Karpas-422 (cell line): ENCODE results near the gene CYB561. TPM values are rescaled to one million over a fixed set of nuclear protein-coding genes. Genes with fewer than 3 reads are reported as not detected.

Experiments
- DNase-seq: peaks from one replicate; pipeline ENCODE4 v3.0.0-alpha.2; 2015
- H2AFZ ChIP-seq: fragments of 200-600 bp; sonication (generic); 2 replicates; pipeline ENCODE4 v1.6.1; 2014; ENCODE audit warnings: antibody characterized with exemption, low read length, mixed read lengths
- H3K27ac ChIP-seq: fragments of 200-600 bp; sonication (generic); 2 replicates; pipeline ENCODE4 v1.5.1; 2014; ENCODE audit warnings: mild to moderate bottlenecking, low read length, moderate library complexity
- H3K27me3 ChIP-seq: fragments of 200-600 bp; sonication (generic); 2 replicates; pipeline ENCODE4 v1.6.1; 2014; ENCODE audit warnings: low read length, mixed read lengths
- H3K36me3 ChIP-seq: fragments of 200-600 bp; sonication (generic); 2 replicates; pipeline ENCODE4 v1.6.1; 2014; ENCODE audit warnings: low read length, mixed read lengths; ENCODE audit not compliant: insufficient read depth
- H3K4me1 ChIP-seq: fragments of 200-600 bp; sonication (generic); 2 replicates; pipeline ENCODE4 v1.6.1; 2014; ENCODE audit warnings: mild to moderate bottlenecking, low read length, mixed read lengths
- H3K4me2 ChIP-seq: fragments of 200-600 bp; sonication (generic); 2 replicates; pipeline ENCODE4 v1.6.1; 2014; ENCODE audit warnings: low read length, low read depth, mild to moderate bottlenecking; ENCODE audit not compliant: poor library complexity, severe bottlenecking
- H3K4me3 ChIP-seq: fragments of 200-600 bp; sonication (generic); 2 replicates; pipeline ENCODE4 v1.5.1; 2014; ENCODE audit warnings: mild to moderate bottlenecking, antibody characterized with exemption, low read length, mixed read lengths
- H3K79me2 ChIP-seq: fragments of 200-600 bp; sonication (generic); 2 replicates; pipeline ENCODE4 v1.6.1; 2014; ENCODE audit warnings: mild to moderate bottlenecking, low read length, mixed read lengths
- H3K9ac ChIP-seq: fragments of 200-600 bp; sonication (generic); 2 replicates; pipeline ENCODE4 v1.6.0; 2014; ENCODE audit warnings: low read length
- H3K9me2 ChIP-seq: fragments of 200-600 bp; sonication (generic), shearing (Covaris generic); replicated peaks from 2 replicates; pipeline ENCODE4 v1.6.0; 2014; ENCODE audit warnings: mild to moderate bottlenecking, low read length, moderate library complexity; ENCODE audit not compliant: insufficient read depth
- H3K9me3 ChIP-seq: fragments of 300-700, 200-600 bp; sonication (generic); 2 replicates; pipeline ENCODE4 v1.6.1; 2014; ENCODE audit warnings: low read length, mixed read lengths
- H4K20me1 ChIP-seq: fragments of 200-600 bp; sonication (generic); 2 replicates; pipeline ENCODE4 v1.6.1; 2014; ENCODE audit warnings: mild to moderate bottlenecking, antibody characterized with exemption, low read length, low read depth; ENCODE audit not compliant: insufficient read depth
- total RNA-seq: library from RNA; depleted of rRNA; stranded (reverse); fragments of >200 nt; shearing (Covaris generic); gene quantifications from 2 replicates; pipeline ENCODE4 v1.2.3, GENCODE V29; 2014; ENCODE audit warnings: low replicate concordance

The CYB561 gene
- total RNA-seq, 1 experiment from 2014 or later = 4.0 TPM

DNA sequence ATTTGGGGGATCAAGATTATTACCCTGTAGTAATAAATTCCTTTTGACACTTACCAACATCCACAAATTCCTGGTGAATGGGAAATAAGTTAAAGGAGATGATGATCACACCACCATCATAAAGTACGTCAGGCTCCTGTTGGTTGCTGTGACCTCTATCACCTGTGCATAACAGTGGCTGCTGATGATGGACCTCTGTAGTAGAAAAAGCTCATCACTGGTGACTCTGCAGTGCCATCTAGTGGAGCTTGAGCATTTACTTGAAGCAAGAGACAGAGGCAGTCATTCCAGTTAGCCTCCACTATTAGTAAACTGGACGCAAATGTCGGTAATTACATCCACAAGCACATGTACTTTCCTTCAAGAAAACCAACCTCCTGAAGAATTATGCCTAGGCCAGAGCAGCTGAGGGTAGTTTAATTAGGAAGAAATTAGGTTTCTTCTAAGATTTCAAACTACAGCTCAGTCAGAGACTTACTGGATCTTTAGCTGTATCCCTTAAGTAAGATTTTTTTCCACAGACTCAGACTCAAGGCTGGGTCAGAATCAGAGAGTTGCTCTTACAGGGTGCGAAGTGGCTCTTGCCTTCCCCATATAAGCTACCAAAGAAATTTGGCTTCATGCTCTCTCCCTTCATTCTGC is 39.3 kb downstream of the CYB561 start:
- Histone ChIP-seq H3K4me2 (no peak overlapping the region), H3K27ac (no peak overlapping the region), H4K20me1 (no peaks in the 10 kb centered on the region), H3K4me1 (peaks cover 34% of the 10 kb centered on the region), H3K9me2 (no peaks in the 10 kb centered on the region), H3K9me3 (no peaks in the 10 kb centered on the region), H3K27me3 (no peaks in the 10 kb centered on the region), H3K4me3 (no peak overlapping the region), H3K79me2 (no peaks in the 10 kb centered on the region), H2AFZ (no peak overlapping the region), H3K36me3 (no peaks in the 10 kb centered on the region), H3K9ac (no peak overlapping the region)
- peak; percentile 96 for DNase-seq

DNA sequence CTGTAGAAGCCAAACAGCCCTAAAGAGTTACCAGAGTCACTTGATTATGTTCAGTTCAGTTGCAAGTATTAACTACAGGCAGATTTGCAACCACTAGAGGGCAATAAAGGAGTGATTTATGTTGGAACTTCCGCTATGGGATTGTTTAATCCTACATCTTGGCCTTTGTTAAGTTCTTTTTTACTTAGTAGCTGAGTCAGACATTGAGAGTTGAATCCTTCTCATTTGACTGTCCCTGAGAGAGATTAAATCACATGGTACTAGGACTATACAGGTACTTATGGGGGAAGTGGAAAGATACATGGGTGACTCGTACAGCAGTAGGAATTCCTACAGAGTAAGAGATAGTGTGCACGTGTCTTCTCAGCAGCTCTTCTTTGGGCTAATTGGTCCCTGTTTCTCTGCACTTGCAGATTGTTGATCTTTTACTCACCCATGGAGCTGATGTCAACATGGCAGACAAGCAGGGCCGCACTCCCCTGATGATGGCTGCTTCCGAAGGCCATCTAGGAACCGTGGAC is 40.3 kb downstream of the CYB561 start:
- peak; percentile 90 for DNase-seq
- Histone ChIP-seq H3K4me2 (no peak overlapping the region), H3K4me3 (no peak overlapping the region)

DNA sequence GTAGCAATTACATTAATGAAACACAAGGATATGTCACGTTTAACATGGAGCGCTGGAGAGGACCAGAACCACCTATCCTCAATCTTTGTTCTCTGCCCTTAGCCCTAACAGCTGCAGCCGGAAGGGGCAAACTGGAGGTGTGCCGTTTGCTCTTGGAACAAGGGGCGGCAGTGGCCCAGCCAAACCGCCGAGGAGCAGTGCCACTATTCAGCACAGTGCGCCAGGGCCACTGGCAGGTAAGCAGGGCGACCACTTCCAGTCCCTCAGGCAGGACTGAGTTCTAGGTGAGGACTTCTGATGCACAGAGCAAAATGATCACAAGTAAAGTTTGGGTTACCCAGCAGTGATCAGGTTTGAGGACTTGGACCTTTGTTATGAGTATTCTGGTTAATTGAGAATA is 41.1 kb downstream of the CYB561 start:
- no peak overlapping the region for H2AFZ ChIP-seq
- no peaks in the 10 kb centered on the region for H4K20me1 ChIP-seq
- no peaks in the 10 kb centered on the region for H3K79me2 ChIP-seq
- H3K4me1 ChIP-seq = peaks cover 34% of the 10 kb centered on the region
- no peak for DNase-seq
- H3K27ac ChIP-seq = no peak overlapping the region
- no peaks in the 10 kb centered on the region for H3K9me2 ChIP-seq
- H3K36me3 ChIP-seq = no peaks in the 10 kb centered on the region
- H3K4me3 ChIP-seq = no peak overlapping the region
- H3K27me3 ChIP-seq = no peaks in the 10 kb centered on the region
- no peak overlapping the region for H3K4me2 ChIP-seq
- no peak overlapping the region for H3K9ac ChIP-seq
- H3K9me3 ChIP-seq = no peaks in the 10 kb centered on the region

More for the DNA sequence above, 40.3 kb downstream of the CYB561 start:
- H3K4me1 ChIP-seq = peaks cover 34% of the 10 kb centered on the region
- H3K36me3 ChIP-seq = no peaks in the 10 kb centered on the region
- no peaks in the 10 kb centered on the region for H4K20me1 ChIP-seq
- no peak overlapping the region for H3K27ac ChIP-seq
- no peaks in the 10 kb centered on the region for H3K27me3 ChIP-seq
- no peaks in the 10 kb centered on the region for H3K79me2 ChIP-seq
- H3K9me2 ChIP-seq = no peaks in the 10 kb centered on the region
- H2AFZ ChIP-seq = peak overlapping the region; percentile 80
- H3K9ac ChIP-seq = no peak overlapping the region
- no peaks in the 10 kb centered on the region for H3K9me3 ChIP-seq

GRCh38 chr17:63402431-63403212 is 43.5 kb downstream of the CYB561 start:
- Histone ChIP-seq H3K27ac (no peak overlapping the region), H3K9me3 (no peaks in the 10 kb centered on the region), H3K9ac (no peak overlapping the region), H4K20me1 (no peaks in the 10 kb centered on the region), H3K9me2 (no peaks in the 10 kb centered on the region), H3K36me3 (no peaks in the 10 kb centered on the region), H3K27me3 (no peaks in the 10 kb centered on the region), H3K4me3 (no peak overlapping the region), H3K4me2 (no peak overlapping the region), H3K4me1 (peaks cover 48% of the 10 kb centered on the region), H2AFZ (no peak overlapping the region), H3K79me2 (no peaks in the 10 kb centered on the region)
- DNase-seq = no peak

DNA sequence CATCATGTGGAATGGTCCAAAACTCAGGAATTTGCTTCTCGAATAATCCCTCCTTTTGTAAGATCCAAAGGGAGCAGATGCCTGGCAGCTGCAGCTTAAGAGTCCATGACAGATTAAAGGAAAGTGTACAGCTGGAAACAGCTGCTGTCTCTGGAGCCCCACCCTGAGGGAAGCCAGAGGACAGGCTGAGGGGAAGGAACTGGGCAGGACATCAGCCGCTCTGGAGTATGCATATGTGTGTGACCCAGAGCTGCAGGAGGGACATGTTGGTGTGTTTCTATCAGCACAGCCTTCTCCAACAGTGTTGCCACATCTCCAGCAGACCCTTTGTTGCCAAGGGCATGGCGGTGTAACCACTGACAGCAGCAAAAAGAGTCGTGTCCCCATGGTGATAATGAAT is 46.2 kb downstream of the CYB561 start:
- H2AFZ ChIP-seq = no peak overlapping the region
- no peak overlapping the region for H3K4me3 ChIP-seq
- no peak overlapping the region for H3K27ac ChIP-seq
- no peaks in the 10 kb centered on the region for H3K79me2 ChIP-seq
- H3K9me2 ChIP-seq = no peaks in the 10 kb centered on the region
- peaks cover 35% of the 10 kb centered on the region for H3K4me1 ChIP-seq
- no peaks in the 10 kb centered on the region for H3K9me3 ChIP-seq
- H3K9ac ChIP-seq = no peak overlapping the region
- H3K4me2 ChIP-seq = no peak overlapping the region
- H3K36me3 ChIP-seq = no peaks in the 10 kb centered on the region
- peaks cover 3% of the 10 kb centered on the region; the same call in 1 of the 2 replicates for H4K20me1 ChIP-seq
- H3K27me3 ChIP-seq = no peaks in the 10 kb centered on the region
- DNase-seq = no peak

DNA sequence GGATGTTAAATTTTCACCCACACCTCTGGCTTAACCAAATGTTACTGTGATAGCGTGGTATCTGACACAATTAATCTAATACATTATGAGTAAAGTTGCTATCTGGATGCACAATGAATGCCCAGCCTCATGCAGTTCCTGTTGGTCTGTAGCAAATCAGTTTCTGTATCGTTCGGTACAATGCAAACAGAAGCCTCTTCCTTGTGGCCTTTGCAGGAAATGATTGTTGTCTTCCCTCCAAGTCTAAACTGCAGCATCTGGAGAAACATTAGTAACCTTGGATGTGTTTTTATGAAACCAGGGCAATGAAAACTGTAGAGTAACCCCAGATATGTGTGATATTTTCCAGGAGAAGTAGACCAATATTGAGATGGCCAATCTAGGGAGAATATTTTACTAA is 46.8 kb downstream of the CYB561 start:
- Histone ChIP-seq H3K9me3 (no peaks in the 10 kb centered on the region), H3K4me3 (no peak overlapping the region), H3K4me2 (no peak overlapping the region), H3K79me2 (no peaks in the 10 kb centered on the region), H2AFZ (no peak overlapping the region), H3K4me1 (peaks cover 30% of the 10 kb centered on the region), H3K9me2 (no peaks in the 10 kb centered on the region), H3K27me3 (no peaks in the 10 kb centered on the region), H3K27ac (no peak overlapping the region), H3K36me3 (no peaks in the 10 kb centered on the region), H4K20me1 (peaks cover 4% of the 10 kb centered on the region; the same call in 1 of the 2 replicates), H3K9ac (no peak overlapping the region)
- no peak for DNase-seq

GRCh38 chr17:63398680-63399079 is 47.4 kb downstream of the CYB561 start:
- no peaks in the 10 kb centered on the region for H3K9me3 ChIP-seq
- peaks cover 4% of the 10 kb centered on the region; the same call in 1 of the 2 replicates for H4K20me1 ChIP-seq
- no peaks in the 10 kb centered on the region for H3K79me2 ChIP-seq
- H3K9ac ChIP-seq = no peak overlapping the region
- no peaks in the 10 kb centered on the region for H3K9me2 ChIP-seq
- peak; percentile 61 for DNase-seq
- H3K4me1 ChIP-seq = peaks cover 23% of the 10 kb centered on the region
- H3K27ac ChIP-seq = no peak overlapping the region
- no peaks in the 10 kb centered on the region for H3K36me3 ChIP-seq
- no peak overlapping the region for H2AFZ ChIP-seq
- H3K4me2 ChIP-seq = peak overlapping the region; percentile 54
- no peak overlapping the region for H3K4me3 ChIP-seq
- no peaks in the 10 kb centered on the region for H3K27me3 ChIP-seq

GRCh38 chr17:63395075-63395805 is 50.9 kb downstream of the CYB561 start:
- peaks cover 4% of the 10 kb centered on the region; the same call in 1 of the 2 replicates for H4K20me1 ChIP-seq
- H3K9ac ChIP-seq = no peak overlapping the region
- H3K9me2 ChIP-seq = no peaks in the 10 kb centered on the region
- H3K4me3 ChIP-seq = no peak overlapping the region
- H3K27me3 ChIP-seq = no peaks in the 10 kb centered on the region
- DNase-seq = no peak
- H3K4me1 ChIP-seq = peaks cover 14% of the 10 kb centered on the region
- H3K79me2 ChIP-seq = no peaks in the 10 kb centered on the region
- H3K9me3 ChIP-seq = no peaks in the 10 kb centered on the region
- H3K27ac ChIP-seq = no peak overlapping the region
- H2AFZ ChIP-seq = no peak overlapping the region
- H3K4me2 ChIP-seq = no peak overlapping the region
- no peaks in the 10 kb centered on the region for H3K36me3 ChIP-seq
